ENCODE results near the gene USH2A.

- TF ChIP-seq POLR2A (IDR thresholded peaks at IDR 0.05; ENCODE audit: low read length) (no peak), GATA1 (IDR thresholded peaks at IDR 0.05; ENCODE audit: low read depth, low read length) (no peak)
Observed at GRCh38 chr1:216430744-216431143, 7.5 kb upstream of the USH2A start.
